ELR (cell line): ENCODE results near the gene ARFRP1.
"Not testable (repeated sequence)": the region's sequence is repeated elsewhere in the genome, so short reads cannot be mapped to it uniquely, and the experiment has no call there.

Experiments
- DNase-seq: peaks from one replicate; pipeline ENCODE4 v3.0.0-alpha.2; 2015; ENCODE audit warnings: low read depth

ARFRP1 gene

DNA sequence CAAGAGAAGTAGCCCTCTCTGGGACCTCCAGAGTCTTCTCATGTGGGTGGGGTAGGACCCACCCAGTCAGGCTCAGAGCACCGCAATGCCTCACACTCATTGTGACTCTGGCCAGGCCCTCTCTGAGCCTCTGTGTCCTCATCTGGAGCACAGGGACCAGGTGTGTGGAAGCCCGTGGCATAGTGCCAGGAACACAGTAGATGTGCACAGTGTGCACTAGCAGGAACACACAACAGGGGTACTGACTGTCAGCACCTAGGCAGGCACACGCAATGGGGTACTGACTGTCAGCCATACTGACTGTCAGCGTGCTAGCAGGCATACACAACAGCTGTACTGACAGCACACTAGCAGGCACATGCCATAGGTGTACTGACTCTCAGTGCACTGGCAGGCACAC, 52.5 kb downstream of the ARFRP1 start:
- DNase-seq = no peak

GRCh38 chr20:63653974-63654668, 53.7 kb downstream of the ARFRP1 start:
- no peak for DNase-seq

- DNase-seq = peak; percentile 91
These were observed 54.5 kb downstream of the ARFRP1 start, which contains the start of gene STMN3 for GRCh38 chr20:63653041-63653973. STMN3 (minus strand) TSS chr20:63653424; CDS start chr20:63653345, 79 bp downstream.

DNA sequence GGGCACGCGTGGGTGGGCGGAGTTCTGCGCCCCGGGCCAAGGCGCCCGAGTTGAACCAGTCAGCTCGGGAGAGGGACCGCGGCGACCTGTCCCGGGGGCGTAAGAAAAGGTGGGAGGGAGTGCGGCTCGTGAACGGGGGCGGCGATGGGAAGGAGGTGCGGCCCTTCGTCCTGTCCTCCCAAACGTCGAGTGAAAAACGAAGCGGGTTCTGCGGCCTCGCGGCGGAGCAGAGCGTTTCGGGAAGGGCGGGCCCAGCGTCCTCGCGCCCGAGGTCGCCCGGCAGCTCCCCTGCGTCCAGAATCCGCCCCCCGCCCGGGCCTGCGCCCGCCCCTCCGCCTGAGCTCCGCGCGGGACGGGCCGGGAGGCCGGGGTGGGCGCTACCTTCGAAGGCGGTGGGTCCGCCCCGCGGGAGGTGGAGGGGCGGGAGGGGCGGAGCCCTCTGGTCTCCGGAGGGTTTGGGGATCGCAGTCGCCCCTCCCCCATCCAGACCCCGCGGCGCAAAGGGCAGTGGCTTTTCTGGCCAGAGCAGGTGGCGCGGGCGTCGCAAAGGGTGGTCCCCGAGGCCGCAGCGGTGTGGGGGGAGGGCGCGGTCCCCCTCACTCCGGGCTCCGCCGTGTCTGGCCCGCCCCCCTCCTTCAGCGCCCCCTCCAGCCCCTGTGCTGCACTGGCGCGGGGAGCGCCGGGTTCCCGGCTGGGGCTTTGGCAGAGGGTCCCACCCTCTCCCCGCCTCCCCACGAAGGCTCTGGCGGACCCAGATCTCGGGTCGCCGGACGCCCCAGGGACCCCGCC, 55.4 kb downstream of the ARFRP1 start:
- DNase-seq = peak; percentile 54

GRCh38 chr20:63651942-63652191, 55.9 kb downstream of the ARFRP1 start:
- DNase-seq = no peak

- DNase-seq = not testable (repeated sequence)
These were observed 57.3 kb downstream of the ARFRP1 start for GRCh38 chr20:63650486-63650885.

DNA sequence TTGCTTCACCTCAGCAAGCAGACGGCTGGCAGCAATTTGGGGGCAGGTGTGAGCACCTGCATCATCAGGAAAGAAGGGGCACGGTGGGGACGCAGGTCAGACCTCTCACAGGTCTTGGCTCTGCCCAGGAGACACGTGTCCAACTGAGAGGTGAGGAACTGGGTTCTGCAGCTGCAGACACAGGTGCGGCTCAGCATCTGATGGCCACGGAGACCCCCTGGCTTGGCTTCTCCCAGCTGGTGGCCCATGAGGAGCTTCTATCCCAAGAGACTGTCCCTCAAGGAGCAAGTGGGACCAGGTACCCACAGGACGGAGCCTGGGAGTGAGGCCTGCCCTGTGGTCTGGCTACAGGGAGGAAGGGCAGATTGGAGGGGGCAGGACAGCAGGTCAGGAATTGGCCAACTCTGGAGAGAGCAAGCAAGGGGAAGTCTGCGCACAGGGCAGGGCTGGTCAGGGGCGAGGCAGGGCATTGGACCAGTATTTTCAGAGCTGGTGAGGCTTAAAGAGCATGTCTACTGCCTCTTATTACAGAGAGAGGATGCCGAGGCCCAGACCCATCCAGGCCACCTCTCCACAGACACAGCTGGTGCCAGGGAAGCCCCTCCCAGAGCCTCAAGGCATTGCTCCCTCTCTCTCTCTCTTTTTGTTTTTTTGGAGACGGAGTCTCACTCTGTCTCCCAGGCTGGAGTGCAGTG, 58.7 kb downstream of the ARFRP1 start:
- DNase-seq = no peak
